ENCODE data around the gene KLF18. TPM values are rescaled to one million over a fixed set of nuclear protein-coding genes. Genes with fewer than 3 reads are reported as not detected.

Gene KLF18
- total RNA-seq, 2 donors from 2014 or later: not detected

DNA sequence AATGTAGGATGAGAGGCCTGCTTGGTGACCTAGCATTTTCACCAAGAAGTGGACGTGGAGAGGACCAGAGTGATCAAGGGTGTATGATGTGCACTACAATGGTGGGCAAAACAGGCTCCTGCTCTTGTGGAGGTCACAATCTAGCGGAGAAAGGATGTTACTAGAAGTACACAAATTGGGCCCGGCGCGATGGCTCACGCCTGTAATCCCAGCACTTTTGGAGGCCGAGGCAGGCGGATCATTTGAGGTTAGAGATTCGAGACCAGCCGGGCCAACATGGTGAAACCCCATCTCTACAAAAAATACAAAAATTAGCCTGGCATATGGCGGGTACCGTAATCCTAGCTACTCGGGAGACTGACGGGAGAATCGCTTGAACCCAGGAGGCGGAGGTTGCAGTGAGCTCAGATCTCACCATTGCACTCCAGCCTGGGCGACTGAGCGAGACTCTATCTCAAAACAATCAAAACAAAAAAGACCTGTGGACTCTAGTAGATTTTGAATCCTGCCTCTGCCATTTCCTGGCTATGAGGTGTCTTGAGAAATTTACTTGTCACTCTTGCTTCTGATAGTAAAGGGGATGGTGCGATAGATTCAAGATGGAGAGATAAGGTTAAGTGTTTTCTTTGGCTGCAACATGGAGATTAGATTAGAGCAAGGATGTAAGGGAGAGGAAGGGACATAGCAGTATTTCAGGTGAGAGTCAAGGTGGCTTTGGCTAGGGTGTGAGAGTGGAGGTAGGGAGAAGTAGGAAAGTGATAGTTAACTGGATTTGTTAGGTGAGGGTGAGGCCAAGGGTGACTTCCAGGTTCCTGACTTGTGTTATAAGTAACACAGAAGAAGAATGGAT lies 7.1 kb downstream of the KLF18 start:
- Histone ChIP-seq H3K4me1 (no peaks in the 10 kb centered on the region), H3K4me3 (no peak overlapping the region), H3K36me3 (no peaks in the 10 kb centered on the region), H3K27me3 (no peaks in the 10 kb centered on the region), H3K27ac (no peak overlapping the region), H3K9me3 (no peaks in the 10 kb centered on the region)
- no peak for TF ChIP-seq CTCF (IDR thresholded peaks at IDR 0.05)
- DNase-seq (ENCODE audit: low spot score): peak; percentile 49

DNA sequence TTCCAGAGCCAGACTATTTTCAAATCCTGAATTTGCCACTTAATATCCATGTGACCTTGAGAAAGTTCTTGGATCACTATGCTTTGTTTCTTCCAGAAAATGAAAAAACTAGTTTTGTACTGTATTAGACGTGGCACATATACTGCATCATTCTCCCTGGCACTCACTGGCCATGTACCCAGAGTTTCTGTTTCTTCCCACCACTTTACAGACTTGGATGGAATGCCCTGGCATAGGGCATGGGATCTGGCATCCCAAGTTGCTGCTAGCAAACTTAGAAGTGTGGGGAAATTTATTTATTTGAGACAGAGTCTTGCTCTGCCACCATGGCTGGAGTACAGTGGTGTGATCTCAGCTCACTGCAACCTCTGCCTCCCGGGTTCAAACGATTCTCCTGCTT lies 10.0 kb downstream of the KLF18 start:
- Histone ChIP-seq H3K27ac (no peak overlapping the region), H3K27me3 (no peaks in the 10 kb centered on the region), H3K4me1 (no peaks in the 10 kb centered on the region), H3K9me3 (no peaks in the 10 kb centered on the region), H3K4me3 (no peak overlapping the region), H3K36me3 (no peaks in the 10 kb centered on the region)
- TF ChIP-seq CTCF (IDR thresholded peaks at IDR 0.05): no peak
- peak; percentile 11 for DNase-seq (ENCODE audit: low spot score)

GRCh38 chr1:44129616-44130500 lies 11.6 kb downstream of the KLF18 start:
- no peak for TF ChIP-seq CTCF (IDR thresholded peaks at IDR 0.05)
- no peak overlapping the region for H3K4me3 ChIP-seq
- no peaks in the 10 kb centered on the region for H3K9me3 ChIP-seq
- peak; percentile 32 for DNase-seq (ENCODE audit: low spot score)
- H3K27me3 ChIP-seq: no peaks in the 10 kb centered on the region
- no peak overlapping the region for H3K27ac ChIP-seq
- no peaks in the 10 kb centered on the region for H3K4me1 ChIP-seq
- H3K36me3 ChIP-seq: no peaks in the 10 kb centered on the region

DNA sequence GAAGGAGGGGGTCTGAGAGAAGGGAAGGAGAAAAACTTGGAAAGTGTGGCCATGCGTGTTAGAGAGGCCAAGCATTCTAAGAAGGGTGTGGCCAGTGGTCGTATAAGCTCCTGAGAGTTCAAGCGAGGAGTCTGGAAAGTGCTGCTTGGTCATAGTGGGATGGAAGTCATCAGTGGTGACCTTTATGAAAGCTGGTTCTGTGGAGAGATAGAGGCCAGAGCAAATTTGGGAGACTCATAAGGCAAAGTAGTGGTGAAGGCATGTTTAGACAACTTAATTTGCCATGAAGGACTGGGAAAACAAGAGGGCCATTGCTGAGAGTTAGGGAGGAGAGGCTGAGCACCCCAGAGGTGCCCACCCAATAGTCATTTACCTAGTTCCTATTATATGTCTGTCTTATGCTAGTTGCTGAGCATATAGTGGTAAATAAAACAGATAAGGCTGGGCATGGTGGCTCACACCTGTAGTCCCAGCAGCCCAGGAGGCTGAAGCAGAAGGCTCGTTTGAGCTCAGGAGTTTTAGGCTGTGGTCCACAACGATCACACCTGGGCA lies 21.0 kb downstream of the KLF18 start:
- Histone ChIP-seq H3K4me1 (no peaks in the 10 kb centered on the region), H3K4me3 (no peak overlapping the region), H3K9me3 (no peaks in the 10 kb centered on the region), H3K36me3 (no peaks in the 10 kb centered on the region), H3K27ac (no peak overlapping the region), H3K27me3 (no peaks in the 10 kb centered on the region)
- no peak for TF ChIP-seq CTCF (IDR thresholded peaks at IDR 0.05)
- DNase-seq (ENCODE audit: low spot score): peak; percentile 28

GRCh38 chr1:44119525-44119924 lies 21.9 kb downstream of the KLF18 start:
- TF ChIP-seq CTCF (IDR thresholded peaks at IDR 0.05): no peak
- Histone ChIP-seq H3K27ac (no peak overlapping the region), H3K36me3 (no peaks in the 10 kb centered on the region), H3K4me3 (no peak overlapping the region), H3K9me3 (no peaks in the 10 kb centered on the region), H3K4me1 (no peaks in the 10 kb centered on the region), H3K27me3 (no peaks in the 10 kb centered on the region)
- DNase-seq (ENCODE audit: low spot score): peak; percentile 9

Data from right atrium auricular region (tissue), 2 donors.